ENCODE data around the gene NEURL3.
"Not testable (repeated sequence)": the region's sequence is repeated elsewhere in the genome, so short reads cannot be mapped to it uniquely, and the experiment has no call there.

NEURL3 gene

DNA sequence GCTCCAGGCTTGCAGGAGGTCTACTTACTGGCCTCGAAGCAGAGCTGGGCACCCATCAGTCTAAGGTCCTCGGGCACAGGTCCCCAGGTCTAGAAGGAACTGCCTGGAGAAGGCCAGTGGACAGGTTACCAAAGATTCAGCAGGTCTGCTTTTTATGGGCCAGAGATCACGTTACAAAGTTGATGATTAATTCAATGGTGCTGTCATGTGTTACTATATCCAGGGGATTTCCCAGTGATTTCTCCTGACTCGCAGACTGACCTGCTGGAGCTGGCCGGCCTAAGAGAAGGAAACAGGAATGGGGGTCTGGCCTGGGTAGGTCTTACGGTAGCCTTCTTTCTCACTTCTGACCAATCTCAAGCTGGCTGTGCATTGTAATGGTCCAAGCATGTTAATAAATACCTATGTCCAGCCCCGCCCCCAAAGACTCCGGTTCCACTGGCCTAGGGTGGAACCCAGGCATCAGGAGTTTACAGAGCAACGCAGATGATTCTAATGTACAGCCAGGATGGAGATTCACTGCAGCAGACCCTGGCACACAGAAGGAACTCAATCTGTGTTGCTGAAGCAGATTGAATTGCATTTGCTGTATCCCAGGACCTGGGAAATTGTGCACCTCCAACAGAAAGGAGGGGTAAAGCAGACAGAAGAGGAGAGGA, at the start of gene NEURL3:
NEURL3 (minus strand) TSS at position 127 of the 659 bp plus-strand sequence; CDS start at position 56, 71 bp downstream.
- no peak for DNase-seq (ENCODE audit: low read depth)

GRCh38 chr2:96554293-96555145, 49.4 kb upstream of the NEURL3 start:
- no peak for DNase-seq (ENCODE audit: low read depth)

GRCh38 chr2:96553957-96554292, 48.8 kb upstream of the NEURL3 start:
- not testable (repeated sequence) for DNase-seq (ENCODE audit: low read depth)

- DNase-seq (ENCODE audit: low read depth): no peak
These were observed 48.2 kb upstream of the NEURL3 start for GRCh38 chr2:96553176-96553956.

- DNase-seq (ENCODE audit: low read depth): no peak
These were observed 47.4 kb upstream of the NEURL3 start for GRCh38 chr2:96552315-96553175.

GRCh38 chr2:96551605-96552314, 46.6 kb upstream of the NEURL3 start:
- DNase-seq (ENCODE audit: low read depth): no peak

- no peak for DNase-seq (ENCODE audit: low read depth)
These were observed 45.8 kb upstream of the NEURL3 start for GRCh38 chr2:96550787-96551604.

DNA sequence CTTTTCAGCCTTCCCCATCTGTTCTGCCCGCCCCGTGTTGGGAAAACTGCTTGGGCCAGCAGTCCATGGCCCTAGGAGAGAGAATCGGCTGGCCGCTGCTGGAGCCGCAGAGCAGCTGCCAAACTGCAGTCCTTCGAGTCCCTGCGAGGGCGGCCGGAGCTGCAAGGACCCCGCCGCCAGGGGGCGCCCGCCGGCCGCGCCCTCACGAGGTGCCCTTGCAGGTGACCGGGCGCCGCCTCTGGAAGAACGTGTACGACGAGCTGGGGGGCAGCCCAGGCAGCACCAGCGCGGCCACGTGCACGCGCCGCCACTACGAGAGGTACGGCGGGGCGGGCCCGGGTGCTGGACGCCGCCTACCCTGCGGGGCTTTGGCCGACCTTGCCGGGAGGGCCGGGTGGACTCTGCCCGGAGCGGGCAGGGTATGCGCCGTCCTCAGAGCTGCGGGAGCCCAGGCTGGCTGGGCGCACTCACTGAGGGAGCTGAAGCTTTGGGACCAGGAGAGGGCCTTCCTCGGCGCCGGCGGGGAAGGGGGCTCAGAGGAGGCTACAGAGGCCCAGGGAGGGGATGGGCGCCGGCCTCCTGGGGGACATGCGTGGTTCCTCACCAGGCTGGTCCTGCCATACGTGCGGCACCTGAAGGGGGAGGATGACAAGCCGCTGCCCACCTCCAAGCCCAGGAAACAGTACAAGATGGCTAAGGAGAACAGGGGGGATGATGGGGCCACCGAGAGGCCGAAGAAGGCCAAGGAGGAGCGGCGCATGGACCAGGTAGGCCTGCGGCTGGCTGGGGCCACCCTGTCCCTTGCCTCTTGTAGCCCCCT, 45.0 kb upstream of the NEURL3 start:
- no peak for DNase-seq (ENCODE audit: low read depth)

DNA sequence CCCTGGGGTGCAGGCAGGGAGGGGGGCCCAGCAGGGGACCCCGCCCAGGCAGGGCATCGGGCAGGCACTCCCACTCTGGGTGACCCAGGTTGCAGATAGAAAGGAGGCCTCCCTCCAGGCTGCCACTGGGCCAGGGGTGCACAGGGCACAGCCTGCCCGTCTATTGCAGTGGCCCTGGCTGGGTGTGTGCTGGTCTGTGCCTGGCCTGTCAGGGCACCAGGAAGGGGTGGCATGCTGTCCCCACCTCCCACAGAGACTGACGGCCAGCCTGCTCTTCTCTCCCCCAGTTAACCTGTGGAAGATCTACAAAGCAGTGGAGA, 44.3 kb upstream of the NEURL3 start:
- no peak for DNase-seq (ENCODE audit: low read depth)

- DNase-seq (ENCODE audit: low read depth): no peak
These were observed 43.7 kb upstream of the NEURL3 start for GRCh38 chr2:96548558-96549465.

- no peak for DNase-seq (ENCODE audit: low read depth)
These were observed 42.6 kb upstream of the NEURL3 start for GRCh38 chr2:96547731-96548171.

DNA sequence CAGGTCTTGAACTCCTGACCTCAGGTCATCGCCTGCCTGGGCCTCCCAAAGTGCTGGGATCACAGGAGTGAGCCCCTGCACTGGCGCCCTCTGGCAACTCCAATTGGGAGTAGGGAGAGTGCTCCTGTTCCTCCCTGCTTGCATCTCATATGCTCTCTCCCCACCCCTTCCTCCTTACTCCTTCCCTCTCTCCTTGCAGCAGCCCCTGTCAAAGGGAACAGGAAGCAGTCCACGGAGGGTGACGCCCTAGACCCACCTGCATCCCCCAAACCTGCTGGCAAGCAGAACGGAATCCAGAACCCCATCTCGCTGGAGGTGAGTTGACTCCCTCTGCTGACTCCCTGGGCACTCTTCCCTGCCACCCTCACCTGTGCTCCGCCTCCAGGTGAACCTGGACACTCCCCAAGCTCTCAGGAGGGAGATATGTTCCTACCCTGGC, 42.1 kb upstream of the NEURL3 start:
- no peak for DNase-seq (ENCODE audit: low read depth)

DNA sequence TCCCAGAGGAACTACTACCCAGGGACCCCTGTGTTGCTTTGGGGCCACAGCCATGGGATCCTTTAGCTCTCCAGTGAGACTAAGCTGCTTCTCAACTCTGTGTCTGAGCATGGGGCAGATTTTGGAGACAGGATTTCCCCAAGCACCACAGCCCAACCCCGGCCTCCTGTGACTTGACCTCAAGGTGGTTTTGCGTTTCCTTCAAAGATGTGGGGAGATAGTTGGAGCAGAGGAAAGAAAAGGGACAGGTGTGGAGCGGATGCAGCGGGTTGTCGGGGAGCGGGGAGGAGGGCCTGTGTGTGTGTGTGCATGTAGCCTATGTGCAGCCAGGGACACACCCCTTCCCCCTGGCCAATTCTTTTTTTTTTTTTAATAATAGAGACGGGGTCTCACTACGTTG, 41.6 kb upstream of the NEURL3 start:
- no peak for DNase-seq (ENCODE audit: low read depth)

GRCh38 chr2:96546321-96546720, 41.2 kb upstream of the NEURL3 start:
- DNase-seq (ENCODE audit: low read depth): no peak

DNA sequence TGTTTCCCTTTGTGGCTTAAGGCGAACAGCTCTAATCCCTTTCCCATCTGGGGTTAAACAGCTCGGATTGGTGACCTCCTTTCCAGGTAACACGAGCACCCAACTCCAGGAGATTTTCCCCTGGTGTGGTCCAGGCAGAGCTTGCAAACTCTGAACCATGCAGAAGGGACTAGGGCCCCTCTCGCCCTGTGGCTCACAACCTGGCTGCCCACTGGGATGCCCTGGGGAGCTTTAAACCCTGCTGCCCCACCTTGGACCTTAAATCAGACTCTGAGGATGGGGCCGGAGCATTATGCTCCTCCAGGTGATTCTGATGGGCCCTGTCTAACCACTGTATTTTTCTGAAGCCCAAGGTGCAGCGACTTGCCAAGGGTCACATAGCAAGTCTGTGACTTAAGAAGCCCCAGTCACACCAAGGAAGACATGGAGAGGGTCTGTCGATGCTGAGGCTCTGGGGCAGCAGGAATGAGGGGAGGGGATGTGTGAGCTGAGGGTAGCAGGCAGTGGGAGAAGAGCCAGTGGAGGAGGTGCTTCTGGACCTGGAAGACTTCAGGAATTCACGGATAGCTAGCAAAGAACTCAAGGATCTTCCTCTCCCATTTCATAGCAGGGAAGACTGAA, 37.3 kb upstream of the NEURL3 start:
- no peak for DNase-seq (ENCODE audit: low read depth)

DNA sequence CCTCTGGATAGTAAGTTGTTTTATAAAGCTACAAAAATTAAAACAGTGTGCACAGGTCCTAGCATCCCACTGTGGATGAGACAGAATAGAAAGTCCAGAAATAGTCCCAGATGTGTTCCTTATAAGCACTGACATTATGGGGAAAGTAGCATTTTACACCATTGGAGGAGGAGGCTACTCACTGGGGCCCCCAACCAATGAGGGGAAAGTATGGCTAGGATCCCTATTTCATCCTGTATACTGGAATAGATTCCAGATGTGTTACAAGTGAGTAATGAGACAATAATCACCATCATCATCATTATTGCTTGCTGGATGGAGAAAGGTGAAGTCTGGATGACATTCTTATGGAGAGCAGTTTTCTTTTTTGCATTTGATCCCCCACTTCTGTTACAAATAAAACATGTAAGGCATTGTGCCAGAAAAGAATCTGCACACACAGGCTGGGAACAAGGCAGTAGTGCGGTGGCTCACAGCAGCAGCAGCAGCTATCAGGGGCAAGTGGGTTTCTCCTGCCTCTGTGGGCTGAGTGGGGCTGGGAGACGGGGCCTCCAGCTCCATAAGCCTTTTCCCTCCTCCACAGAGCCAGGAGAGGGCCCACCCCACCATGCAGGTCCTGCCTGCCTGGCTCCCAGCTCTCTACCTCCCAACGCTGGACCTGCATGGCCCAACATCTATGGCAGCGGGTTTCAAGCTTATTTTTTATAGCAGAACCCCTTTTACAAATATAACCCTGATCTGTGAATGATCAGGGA, 36.4 kb upstream of the NEURL3 start:
- peak; percentile 58 for DNase-seq (ENCODE audit: low read depth)

GRCh38 chr2:96540136-96540535, 35.0 kb upstream of the NEURL3 start:
- DNase-seq (ENCODE audit: low read depth): peak; percentile 50

Data from GM04503 (cell line).